NCI-H345 (cell line): Measurements from ENCODE around the gene PCP2.

Source experiments
- DNase-seq: peaks from one replicate; lab custom pipeline; 2025; lab: John Stamatoyannopoulos, UW

Gene PCP2

DNA sequence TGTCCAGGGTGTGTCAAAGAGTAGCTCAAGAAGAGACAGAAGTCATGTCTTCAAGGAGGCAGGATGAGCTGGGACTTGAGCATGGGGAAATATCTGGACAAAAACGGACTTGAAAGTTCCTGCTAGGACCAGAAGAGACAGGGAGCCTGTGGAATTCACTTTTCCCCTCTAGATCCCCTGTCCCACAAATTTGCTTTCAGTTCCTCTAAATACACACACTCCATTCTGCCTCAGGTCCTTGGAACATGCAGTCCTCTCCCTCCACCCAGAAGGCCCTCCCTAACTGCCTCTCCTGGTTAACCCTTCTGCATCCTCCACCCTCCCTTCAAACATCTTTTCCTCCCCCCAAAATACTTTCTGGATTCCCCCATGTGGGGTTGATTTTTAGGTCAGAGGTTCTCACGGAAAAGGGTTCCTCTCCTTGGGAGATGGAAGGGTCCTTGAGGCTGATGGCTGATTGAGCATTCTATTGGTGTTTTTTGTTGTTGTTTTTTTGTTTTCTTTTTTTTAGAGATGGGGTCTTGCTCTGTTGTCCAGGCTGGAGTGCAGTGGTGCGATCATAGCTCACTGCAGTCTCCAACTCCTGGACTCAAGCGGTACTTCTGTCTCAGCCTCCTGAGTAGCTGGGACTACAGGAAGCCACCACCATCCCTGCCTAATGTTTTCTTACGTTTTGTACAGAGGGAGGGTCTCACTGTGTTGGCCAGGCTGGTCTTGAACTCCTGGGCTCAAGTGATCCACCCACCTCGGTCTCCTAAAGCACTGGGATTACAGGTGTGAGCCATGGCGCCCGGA lies 28.4 kb upstream of the PCP2 start:
- DNase-seq = no peak

DNA sequence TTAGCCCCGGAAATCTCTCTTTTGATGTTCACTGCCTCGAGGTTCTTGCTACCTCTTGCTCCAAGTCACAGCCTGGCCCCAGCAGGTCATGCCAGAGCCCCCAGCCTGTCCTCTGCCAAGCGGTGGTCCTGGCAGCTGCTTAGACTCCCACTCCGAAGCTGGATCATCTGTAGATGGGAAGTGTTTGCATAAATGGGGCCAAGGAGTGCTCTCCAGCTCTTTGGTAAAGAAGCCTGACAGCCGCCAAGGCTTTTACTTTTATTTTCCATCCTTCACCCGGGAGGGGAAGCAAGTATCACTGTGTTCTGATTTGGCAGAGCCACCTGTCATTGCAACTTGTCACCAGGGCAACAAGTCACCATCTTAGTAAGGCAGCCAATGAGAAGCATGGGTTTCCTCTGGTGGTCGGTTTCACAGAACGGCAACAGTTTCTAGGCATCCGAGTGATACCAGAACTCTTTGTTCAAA lies 24.7 kb upstream of the PCP2 start:
- DNase-seq = no peak

- no peak for DNase-seq
These were observed 23.7 kb upstream of the PCP2 start for GRCh38 chr19:7657131-7657751.

GRCh38 chr19:7655581-7655980 lies 22.1 kb upstream of the PCP2 start:
- no peak for DNase-seq

- DNase-seq = no peak
These were observed 20.9 kb upstream of the PCP2 start for GRCh38 chr19:7654401-7654800.

DNA sequence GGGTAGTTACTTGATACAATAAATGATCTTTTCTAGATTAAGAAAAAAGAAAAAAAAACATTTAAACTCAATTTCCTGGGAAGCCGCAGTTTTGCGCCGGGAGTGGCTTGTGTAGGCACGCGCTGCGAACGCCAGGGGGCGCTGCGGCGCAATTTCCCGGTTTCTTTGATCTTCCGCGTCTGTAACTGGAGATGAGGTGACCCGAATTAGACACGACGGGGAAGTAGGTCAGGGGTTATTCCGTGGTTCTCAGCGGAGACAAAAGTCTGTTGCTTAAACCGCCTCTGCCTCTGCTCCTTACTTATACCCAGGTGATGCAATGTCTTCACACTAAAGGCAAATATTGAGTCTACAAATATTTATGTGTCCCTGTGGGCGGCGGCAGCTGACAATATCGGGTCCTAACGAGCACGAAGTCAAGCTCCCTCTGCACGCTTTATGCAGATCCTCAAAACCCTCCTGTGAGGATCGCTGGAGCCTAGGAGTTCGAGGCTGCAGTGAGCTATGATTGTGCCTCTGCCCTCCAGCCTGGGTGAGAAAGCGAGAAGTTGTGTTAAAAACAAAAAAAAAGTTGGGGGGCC lies 18.6 kb upstream of the PCP2 start:
- peak; percentile 72 for DNase-seq

GRCh38 chr19:7650148-7650547 lies 16.6 kb upstream of the PCP2 start:
- no peak for DNase-seq

DNA sequence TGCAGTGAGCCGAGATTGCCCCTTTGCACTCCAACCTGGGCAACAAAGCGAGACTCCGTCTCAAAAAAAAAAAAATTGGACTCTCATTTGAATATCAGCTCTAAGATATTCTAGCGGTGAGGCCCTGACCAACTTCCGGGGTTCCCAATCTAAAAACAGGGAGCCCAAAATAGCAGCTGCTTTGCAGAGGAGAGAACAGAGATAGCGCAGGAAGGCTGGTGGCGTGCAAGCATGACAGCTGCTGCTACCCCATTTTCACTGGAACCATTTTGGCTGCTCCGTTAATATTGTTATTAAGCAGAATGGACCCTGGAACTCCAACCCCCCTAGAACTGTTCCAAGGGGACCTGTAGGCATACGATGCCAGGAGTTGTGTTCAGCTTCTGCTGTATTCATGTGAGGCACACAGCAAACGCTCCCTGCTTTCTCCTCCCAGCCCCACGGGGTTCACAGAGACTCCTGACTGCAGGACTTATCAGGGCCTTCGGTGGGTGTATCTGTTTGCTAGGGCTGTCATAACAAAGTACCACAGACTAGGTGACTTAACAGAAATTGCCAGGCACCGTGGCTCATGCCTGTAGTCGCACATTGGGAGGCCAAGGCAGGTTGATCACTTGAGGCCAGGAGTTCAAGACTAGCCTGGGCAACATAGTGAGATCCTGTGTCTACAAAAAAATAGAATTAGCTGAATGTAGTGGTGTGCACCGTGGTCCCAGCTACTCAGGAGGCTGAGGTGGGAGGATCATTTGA lies 14.9 kb upstream of the PCP2 start:
- DNase-seq = no peak

DNA sequence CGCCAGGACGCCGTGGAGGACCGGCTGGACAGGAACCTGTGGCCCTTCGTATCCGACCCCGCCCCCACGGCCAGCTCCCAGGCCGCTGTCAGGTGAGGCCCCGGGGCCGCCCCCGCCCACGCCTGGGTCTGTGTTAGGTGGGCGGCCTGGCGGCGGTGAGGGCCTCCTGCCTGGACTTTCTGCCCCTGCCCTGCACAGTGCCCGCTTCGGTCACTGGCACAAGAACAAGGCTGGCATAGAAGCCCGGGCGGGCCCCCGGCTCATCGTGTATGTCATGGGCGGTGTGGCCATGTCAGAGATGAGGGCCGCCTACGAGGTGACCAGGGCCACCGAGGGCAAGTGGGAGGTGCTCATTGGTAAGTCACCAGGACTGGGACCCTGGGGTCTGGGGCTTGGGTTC lies 13.6 kb upstream of the PCP2 start:
- no peak for DNase-seq

DNA sequence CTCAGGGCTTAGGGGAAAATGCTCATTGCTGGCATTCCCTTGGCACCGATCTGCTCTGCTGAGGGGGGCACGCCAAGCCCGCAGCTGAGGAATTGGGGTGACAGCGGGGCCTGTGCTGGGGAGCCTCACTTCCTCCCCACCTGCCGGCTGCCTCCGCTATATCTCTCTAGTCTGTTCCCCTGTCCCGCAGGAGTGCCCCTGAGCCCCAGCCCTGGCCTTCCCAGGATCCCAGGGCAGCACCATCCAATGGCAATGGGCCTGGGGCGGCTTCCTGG lies 12.8 kb upstream of the PCP2 start:
- DNase-seq = no peak

GRCh38 chr19:7645656-7646425 lies 12.3 kb upstream of the PCP2 start:
- no peak for DNase-seq

DNA sequence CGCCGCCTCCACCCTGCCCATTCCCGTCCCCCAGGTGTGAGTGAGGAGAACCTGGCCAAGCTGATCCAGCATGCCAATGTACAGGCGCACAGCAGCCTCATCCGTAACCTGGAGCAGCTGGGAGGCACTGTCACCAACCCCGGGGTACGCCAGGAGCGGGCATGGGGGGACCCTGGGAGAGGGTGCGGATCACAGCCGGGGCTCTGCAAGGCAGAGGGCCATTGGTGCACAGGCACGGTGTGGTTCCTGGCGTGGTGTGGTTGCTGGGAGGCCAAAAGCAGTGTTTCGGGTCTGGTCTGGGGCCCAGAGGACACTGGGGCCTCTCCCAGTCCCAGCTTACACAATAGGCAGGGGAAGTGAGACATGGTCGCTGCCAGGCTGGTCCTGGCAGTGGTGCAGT lies 11.6 kb upstream of the PCP2 start:
- DNase-seq = no peak

DNA sequence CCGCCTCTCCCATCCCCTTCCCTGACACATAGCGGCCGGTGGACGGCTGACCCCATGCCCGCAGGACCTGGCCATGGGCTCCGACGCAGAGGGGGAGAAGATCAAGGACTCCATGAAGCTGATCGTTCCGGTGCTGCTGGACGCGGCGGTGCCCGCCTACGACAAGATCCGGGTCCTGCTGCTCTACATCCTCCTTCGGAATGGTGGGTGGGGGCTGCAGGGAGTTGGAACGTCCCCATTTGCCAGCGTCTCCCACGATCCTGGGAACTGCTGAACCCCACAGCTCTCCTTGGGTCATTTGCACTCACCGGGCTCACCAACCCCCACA lies 11.0 kb upstream of the PCP2 start:
- no peak for DNase-seq

GRCh38 chr19:7643629-7644549 lies 10.4 kb upstream of the PCP2 start:
- peak; percentile 28 for DNase-seq

DNA sequence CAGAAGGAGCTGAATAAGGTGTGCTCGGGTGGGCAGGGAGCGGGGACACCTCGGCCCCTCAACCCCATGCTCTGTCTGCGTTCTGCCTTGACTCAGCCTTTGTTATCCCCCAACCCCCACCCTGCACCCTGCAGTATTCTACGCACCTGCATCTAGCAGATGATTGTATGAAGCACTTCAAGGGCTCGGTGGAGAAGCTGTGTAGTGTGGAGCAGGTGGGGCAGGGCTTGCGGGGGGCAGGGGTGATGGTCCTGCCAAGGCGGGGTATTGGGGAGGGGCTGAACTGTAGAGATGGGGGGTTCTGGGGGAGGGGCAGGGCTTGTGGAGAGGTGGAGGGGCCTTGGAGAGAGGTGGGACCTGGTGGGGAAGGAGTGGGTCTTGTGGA lies 9.5 kb upstream of the PCP2 start:
- no peak for DNase-seq

GRCh38 chr19:7642295-7643030 lies 8.9 kb upstream of the PCP2 start:
- DNase-seq = no peak

- DNase-seq = no peak
These were observed 8.1 kb upstream of the PCP2 start for GRCh38 chr19:7641290-7642276.

GRCh38 chr19:7640803-7641202 lies 7.3 kb upstream of the PCP2 start:
- no peak for DNase-seq

DNA sequence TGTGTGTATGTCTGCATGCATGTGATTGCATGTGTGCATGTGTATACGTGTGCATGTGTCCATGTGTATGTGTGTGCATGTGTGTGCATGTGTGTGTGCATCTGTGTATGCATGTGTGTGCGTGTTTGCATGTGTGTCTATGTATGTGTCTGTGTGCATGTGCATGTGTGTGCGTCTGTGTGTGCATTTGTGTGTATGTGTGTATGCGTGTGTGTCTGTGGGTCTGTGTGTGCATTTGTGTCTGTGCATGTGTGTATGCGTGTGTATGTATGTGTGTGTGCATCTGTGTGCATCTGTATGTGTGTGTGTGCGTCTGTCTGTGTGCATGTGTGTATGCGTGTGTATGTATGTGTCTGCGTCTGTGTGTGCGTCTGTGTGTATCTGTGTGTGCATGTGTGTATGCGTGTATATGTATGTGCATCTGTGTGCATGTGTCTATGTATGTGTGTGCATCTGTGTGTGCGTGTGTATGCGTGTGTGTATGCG lies 6.4 kb upstream of the PCP2 start:
- no peak for DNase-seq
